GM18502 (cell line): ENCODE measurements around the gene NRL.
A peak's percentile ranks its signal among the peaks of the same experiment; 100 is the strongest.
"Not testable (repeated sequence)": the region's sequence is repeated elsewhere in the genome, so short reads cannot be mapped to it uniquely, and the experiment has no call there.

ENCODE experiments used
- ATAC-seq: cut with Tn5 transposase; IDR thresholded peaks from one replicate; pipeline ENCODE4 v1.9.1; 2021; ENCODE audit warnings: mild to moderate bottlenecking; ENCODE audit not compliant: unreplicated experiment, poor library complexity

The NRL gene

GRCh38 chr14:24055971-24056799 lies 58.6 kb downstream of the NRL start:
- ATAC-seq: no peak

DNA sequence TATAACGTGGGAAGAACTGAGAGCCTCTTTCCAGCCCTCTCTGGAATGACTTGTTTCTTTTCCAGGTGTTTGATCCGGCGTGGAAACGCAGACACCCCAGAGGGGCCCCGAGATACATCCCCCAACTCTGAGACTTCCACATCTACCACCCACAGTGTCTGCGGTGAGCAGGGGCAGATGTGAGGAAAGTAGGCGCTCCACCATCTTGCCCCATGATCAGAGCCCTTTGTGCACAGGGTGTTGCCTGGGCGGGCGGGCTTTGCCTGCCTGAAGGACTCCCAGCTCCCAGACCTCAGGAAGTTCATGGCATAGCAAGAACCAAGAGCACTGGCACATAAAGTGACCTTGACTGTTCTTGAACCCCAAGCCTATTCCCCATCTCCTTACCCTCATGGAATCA lies 60.1 kb downstream of the NRL start:
- ATAC-seq: no peak

GRCh38 chr14:24054324-24054641 lies 60.5 kb downstream of the NRL start:
- no peak for ATAC-seq

GRCh38 chr14:24053548-24054323 lies 61.0 kb downstream of the NRL start:
- no peak for ATAC-seq

- ATAC-seq: no peak
These were observed 61.8 kb downstream of the NRL start for GRCh38 chr14:24052656-24053547.

- peak; percentile 78 for ATAC-seq
These were observed 62.7 kb downstream of the NRL start, which contains the start of gene CARMIL3 for GRCh38 chr14:24051789-24052655. TSS of gene CARMIL3 (plus strand) at chr14:24052009. CDS start at chr14:24052154, 145 bp downstream.

GRCh38 chr14:24051176-24051788 lies 63.5 kb downstream of the NRL start:
- ATAC-seq: no peak

GRCh38 chr14:24050753-24051152 lies 64.0 kb downstream of the NRL start:
- ATAC-seq: not testable (repeated sequence)

DNA sequence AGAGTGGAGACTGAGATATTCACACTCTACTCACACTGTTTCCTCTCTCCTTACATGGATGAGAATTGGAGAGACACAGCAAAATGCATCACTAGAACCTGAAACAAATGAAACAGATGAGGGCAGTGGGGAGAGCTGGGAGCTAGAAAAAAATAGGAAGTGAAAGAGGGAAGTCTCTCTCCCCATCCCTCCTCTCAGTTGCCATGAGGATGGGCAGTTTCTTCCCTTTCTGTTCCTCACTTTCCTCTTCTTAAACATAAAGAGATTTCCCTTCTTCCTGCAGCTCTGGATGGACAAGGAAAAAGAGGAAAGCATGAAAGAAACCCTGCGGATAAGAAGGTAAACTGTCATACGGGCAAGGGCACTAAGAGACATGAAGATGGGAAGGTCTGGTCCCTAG lies 65.7 kb downstream of the NRL start:
- ATAC-seq: not testable (repeated sequence)

- no peak for ATAC-seq
These were observed 72.0 kb downstream of the NRL start for GRCh38 chr14:24042746-24043145.

GRCh38 chr14:24040692-24041091 lies 74.1 kb downstream of the NRL start:
- no peak for ATAC-seq

- no peak for ATAC-seq
These were observed 76.1 kb downstream of the NRL start for GRCh38 chr14:24038686-24039085.

DNA sequence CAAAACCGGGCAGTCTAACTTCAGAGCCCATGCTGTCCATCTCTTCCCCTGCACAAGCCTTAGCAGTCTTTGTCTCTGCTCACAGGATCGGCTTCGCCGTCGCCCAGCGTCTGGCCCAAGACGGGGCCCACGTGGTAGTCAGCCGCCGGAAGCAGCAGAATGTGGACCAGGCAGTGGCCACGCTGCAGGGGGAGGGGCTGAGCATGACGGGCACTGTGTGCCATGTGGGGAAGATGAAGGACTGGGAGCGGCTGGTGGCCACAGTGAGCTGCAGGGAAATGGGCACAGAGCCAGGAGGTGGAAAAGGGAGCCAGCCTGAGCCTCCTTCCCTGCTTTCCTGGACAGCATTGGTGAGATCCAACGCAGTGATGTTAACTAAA lies 77.1 kb downstream of the NRL start:
- ATAC-seq: no peak

DNA sequence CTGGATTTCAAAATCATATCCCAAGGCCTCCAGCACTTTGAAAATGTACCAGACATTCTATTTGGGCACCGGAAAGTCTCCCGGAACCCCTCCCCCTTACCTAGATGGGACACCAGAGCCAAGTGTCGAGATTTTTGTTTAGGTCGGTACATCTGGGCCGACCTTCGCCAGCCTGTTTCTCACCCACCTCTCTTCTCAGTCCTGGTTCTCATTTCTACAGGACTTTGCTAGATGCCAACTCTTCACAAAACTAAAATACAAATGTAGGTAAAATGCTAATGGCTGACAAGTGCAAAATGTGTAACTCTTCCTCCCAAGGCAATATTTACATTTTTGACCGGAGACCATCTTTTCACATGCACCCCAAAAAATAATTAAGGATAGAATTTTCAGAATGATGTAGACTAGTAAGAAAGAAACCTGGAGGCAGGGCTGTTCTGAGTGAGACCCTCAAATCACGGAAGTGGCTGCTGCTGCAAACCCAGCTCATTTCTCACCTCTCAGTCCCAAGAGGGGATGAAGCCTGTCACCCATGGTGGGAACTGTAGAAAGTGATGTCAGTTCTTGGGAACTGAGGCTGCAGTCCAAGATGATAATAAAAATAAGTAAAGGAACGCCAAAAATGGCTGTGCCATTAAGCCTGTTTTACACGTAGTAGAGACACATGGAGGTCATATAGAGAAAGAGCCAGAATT lies 77.6 kb downstream of the NRL start:
- ATAC-seq: peak; percentile 23

DNA sequence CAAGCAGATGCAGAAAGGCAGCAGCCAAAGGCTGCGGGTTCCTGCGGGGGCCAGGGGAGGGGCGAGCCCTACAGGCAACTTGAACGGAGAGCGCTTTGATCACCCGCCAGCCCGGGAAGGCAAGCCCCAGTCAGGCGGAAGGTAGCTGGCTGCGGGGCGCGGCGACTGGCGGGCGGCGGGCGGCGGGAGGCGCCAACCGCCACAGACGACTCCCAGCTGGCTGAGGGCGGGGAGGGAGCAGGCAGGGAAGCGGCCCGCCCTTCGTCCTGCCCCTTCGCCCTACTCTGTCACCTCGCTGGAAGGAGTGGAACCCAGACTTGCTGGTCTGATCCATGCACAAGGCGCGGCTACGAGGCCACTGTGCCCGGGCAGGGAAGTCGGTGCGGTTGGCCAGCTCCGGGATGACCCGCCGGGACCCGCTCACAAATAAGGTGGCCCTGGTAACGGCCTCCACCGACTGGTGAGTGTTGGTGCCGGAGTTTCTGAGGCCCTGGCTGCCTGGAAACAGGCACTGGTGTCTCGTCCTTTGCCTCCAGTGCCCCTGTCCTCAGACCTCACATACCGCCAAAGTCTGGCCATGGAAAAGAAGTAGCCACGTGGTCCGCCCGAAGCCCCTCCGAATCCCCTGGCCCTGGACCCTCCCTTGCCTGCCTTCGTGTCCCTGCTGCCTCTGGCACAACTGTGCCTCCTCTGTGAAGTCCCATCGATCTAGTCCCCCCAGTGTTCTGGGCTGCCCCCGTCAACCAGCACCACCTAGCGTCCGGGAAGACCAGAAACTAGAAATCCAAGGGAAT lies 78.4 kb downstream of the NRL start:
- ATAC-seq: peak; percentile 80

- ATAC-seq: peak; percentile 18
These were observed 79.0 kb downstream of the NRL start for GRCh38 chr14:24035769-24036168.

GRCh38 chr14:24032727-24033418 lies 81.9 kb downstream of the NRL start:
- no peak for ATAC-seq
